Measurements from ENCODE around the gene USP48.

- TF ChIP-seq MAZ (IDR thresholded peaks at IDR 0.05; ENCODE audit: borderline replicate concordance, low read depth, low read length), result no peak
- TF ChIP-seq MAZ (CRISPR knock-in tag; IDR thresholded peaks at IDR 0.05; ENCODE audit: low read depth), result no peak
- TF ChIP-seq TCF7 (IDR thresholded peaks at IDR 0.05; ENCODE audit: low read depth), result no peak
- TF ChIP-seq CTCF (CRISPR knock-in tag; IDR thresholded peaks at IDR 0.05), result no peak
- no peak for TF ChIP-seq TCF7L2 (IDR thresholded peaks at IDR 0.05; ENCODE audit: low read depth, low read length)
- no peak for TF ChIP-seq POLR2AphosphoS5 (IDR thresholded peaks at IDR 0.05; ENCODE audit: low read depth, low read length)
- TF ChIP-seq POLR2A (IDR thresholded peaks at IDR 0.05; ENCODE audit: insufficient read depth in 1 of 2, low read depth in 2 of 2, low read length in 2 of 2), result no peak
- TF ChIP-seq CREM (IDR thresholded peaks at IDR 0.05), result no peak
- no peak for TF ChIP-seq CREM (CRISPR knock-in tag; IDR thresholded peaks at IDR 0.05)
- no peak for TF ChIP-seq ZBTB7B (CRISPR knock-in tag; IDR thresholded peaks at IDR 0.05)
Observed at GRCh38 chr1:21664806-21665588, 118.0 kb downstream of the USP48 start.
